NCI-H187 treated with DMSO at 0.1 percent for 48 hours (cell line): ENCODE results near the gene WDTC1.

ENCODE experiments used
- DNase-seq: peaks from one replicate; lab custom pipeline; 2025; lab: John Stamatoyannopoulos, UW

WDTC1 gene

DNA sequence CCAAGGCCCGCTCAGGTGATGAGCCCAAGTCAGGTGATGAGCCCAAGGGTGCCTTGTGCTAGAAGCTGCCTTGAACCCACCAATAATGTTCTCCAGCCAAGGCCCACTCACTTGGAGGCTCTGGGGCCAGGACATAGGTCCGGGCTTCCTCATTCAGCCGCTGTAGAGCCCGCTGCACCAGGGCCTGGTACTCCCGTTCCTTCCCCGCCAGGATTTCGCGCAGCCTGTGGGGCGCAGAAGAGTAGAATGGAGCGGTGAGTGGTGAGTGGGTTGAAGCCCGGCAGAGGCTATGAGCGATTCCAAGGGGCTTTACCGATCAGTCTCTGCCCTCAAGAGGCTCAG, 121.8 kb downstream of the WDTC1 start:
- DNase-seq = no peak

DNA sequence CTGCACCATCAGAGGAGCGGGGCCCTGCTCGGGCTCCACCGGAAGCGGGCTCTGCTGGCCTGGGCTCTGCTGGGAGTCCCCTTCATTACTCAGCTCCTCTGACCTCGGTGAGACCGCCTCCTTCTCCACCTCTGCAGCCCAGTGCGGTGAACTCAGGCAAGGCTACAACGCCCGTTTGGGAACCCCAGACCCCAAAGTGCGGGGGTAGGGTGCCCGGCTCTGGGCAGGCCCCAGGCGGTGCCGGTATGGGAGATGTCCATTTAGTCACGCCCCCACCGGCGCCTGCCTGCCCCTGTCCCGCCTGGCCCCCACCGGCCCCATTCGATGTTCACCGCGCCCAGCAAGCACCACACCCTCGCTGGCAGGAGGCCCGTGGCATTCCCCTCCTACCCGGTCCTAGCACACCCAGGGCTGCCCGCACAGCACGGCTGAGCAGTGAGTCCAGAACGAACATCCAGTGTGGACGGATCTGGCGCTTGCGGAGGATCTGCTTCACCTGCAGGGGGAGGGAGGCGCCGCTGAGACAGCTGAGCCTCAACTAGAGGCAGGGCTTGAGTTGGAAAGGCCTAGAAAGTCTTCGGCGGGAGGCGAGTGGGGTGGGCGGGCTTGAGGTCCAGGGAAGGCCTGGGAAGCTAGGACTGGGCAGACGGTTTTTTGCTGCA, 122.3 kb downstream of the WDTC1 start:
- no peak for DNase-seq

DNA sequence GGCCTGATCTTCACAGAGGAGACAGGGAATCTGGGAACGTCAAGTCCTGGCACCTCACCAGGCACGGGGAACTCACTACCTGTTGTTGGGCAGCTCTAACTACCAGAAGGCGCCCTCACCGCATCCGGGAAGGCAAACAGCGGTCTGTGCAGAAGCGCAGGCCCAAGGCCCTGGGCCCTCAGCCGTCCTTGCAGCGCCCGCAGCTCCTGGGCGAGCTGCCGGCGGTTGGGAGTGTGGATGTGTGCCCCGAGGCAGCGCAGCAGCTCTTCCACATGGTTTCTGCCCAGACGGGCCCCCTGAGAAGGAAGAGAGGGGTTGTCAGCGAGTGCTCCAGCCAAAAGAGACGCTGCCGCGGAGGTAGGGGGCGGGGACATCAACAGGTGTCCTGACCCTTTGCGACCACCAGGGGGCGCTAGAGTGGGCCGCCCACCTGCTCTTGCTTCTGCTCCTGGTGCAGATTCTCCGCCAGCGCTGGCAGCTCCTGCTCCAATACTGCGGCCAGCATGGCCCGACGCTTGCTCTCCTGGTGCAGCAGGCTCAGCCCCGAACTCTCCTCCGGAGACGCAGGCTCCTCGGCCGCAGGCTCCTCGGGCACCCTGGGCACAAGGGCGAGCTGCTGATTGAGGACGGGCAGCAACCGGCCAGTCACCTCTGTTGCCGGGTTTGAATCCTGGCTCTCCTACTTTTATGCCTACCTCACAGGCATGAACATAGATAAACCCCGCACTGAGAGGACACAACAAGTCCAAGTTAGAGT, 123.0 kb downstream of the WDTC1 start:
- DNase-seq = no peak
